GM06990 (cell line): ENCODE data around the gene JARID2.

Source experiments
- DNase-seq: peaks from one replicate; pipeline ENCODE4 v3.0.0-alpha.2; 2011; ENCODE audit not compliant: insufficient read length; ENCODE audit errors: extremely low read depth
- H3K27me3 ChIP-seq: replicated peaks from 2 replicates; pipeline ENCODE4 v1.6.0; 2011; ENCODE audit warnings: low read length; ENCODE audit not compliant: control insufficient read depth, insufficient read depth
- H3K36me3 ChIP-seq: 2 replicates; pipeline ENCODE4 v1.5.1; 2011; ENCODE audit warnings: low read length; ENCODE audit not compliant: control insufficient read depth, insufficient read depth
- H3K4me3 ChIP-seq: replicated peaks from 2 replicates; pipeline ENCODE4 v1.5.1; 2011; ENCODE audit warnings: low read depth, mild to moderate bottlenecking, control low read depth, low read length
- TF ChIP-seq, protein P1 (sequence below): IDR thresholded peaks from 2 replicates; pipeline ENCODE4 v1.5.1; 2011; ENCODE audit warnings: low read length, control low read depth, mild to moderate bottlenecking, inconsistent platforms; ENCODE audit not compliant: insufficient read depth, poor library complexity, severe bottlenecking

Gene JARID2

DNA sequence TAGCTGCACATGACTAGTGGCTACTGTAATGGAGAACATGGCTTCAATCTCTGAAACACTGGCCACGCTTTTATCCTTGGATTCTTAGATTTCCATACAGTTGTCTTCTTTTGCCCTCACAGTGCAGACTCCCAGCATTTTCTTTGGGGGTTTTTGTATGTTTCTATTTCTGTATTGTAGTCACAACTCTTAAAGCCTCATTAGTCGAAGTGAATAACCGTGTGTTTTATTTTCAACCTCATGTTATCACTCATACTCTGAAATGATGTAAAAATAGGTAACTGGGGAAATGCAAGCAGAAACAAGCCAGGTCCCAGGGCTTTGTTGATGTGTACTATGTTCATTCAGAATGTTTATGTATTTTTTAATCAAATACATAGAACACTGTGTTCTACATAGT is 162.9 kb downstream of the JARID2 start:
- TF ChIP-seq, protein P1, sequence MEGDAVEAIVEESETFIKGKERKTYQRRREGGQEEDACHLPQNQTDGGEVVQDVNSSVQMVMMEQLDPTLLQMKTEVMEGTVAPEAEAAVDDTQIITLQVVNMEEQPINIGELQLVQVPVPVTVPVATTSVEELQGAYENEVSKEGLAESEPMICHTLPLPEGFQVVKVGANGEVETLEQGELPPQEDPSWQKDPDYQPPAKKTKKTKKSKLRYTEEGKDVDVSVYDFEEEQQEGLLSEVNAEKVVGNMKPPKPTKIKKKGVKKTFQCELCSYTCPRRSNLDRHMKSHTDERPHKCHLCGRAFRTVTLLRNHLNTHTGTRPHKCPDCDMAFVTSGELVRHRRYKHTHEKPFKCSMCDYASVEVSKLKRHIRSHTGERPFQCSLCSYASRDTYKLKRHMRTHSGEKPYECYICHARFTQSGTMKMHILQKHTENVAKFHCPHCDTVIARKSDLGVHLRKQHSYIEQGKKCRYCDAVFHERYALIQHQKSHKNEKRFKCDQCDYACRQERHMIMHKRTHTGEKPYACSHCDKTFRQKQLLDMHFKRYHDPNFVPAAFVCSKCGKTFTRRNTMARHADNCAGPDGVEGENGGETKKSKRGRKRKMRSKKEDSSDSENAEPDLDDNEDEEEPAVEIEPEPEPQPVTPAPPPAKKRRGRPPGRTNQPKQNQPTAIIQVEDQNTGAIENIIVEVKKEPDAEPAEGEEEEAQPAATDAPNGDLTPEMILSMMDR = no peak
- H3K27me3 ChIP-seq = no peaks in the 10 kb centered on the region
- no peak for DNase-seq
- no peaks in the 10 kb centered on the region; the same call in 1 of the 2 replicates for H3K36me3 ChIP-seq
- no peak overlapping the region; the same call in 1 of the 2 replicates for H3K4me3 ChIP-seq

DNA sequence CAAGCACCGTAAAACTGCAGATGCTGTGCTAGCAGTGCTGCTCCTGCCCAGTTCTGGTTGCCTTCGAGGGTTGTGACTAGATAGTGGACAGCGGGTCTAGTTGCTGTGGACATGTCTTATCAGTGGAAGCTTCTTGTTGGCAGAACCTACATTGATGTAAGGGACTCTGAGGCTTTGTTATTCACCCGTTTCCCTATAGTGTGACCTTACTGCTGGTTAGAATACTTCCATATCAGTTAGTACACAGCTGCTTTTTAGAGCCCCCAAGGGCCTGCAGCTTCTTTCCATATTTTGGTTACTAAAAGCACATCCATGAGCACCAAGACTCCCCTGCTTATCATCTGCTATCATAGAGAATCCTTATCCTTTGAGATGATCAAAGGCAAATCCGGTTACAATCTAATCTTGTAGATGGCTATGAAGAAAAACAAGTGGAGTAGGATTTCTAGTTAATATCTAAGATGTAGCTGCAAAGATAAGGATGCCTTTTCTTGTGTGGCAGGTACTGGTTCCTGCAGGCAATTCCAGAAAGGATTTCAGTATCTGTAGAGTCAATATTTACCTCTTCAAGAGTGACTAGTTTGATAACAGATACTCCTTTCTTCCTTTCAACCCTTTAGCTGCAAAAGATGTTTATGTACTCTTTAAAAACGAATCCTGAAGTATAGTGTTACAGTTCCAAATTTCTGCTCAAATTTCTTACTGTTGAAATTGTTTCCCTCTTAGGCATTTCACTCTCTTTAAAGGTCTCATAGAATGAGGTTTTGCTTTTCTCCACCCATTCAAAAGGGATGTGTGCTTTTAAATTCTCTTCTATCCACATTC is 163.6 kb downstream of the JARID2 start:
- Histone ChIP-seq H3K27me3 (no peaks in the 10 kb centered on the region), H3K36me3 (no peaks in the 10 kb centered on the region; the same call in 1 of the 2 replicates), H3K4me3 (no peak overlapping the region; the same call in 1 of the 2 replicates)
- TF ChIP-seq, protein P1 = no peak
- no peak for DNase-seq

DNA sequence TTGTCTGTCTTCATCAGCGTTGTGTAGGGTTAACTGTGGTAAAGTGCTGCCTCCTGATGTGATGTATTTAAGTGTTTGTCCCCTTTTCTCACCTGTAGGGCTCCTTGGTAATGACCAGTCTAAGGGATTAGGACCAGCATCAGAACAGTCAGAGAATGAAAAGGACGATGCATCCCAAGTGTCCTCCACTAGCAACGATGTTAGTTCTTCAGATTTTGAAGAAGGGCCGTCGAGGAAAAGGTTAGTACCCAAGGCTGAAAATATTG is 164.2 kb downstream of the JARID2 start:
- H3K4me3 ChIP-seq = no peak overlapping the region
- no peaks in the 10 kb centered on the region; the same call in 1 of the 2 replicates for H3K36me3 ChIP-seq
- DNase-seq = no peak
- TF ChIP-seq, protein P1 = no peak
- H3K27me3 ChIP-seq = no peaks in the 10 kb centered on the region

DNA sequence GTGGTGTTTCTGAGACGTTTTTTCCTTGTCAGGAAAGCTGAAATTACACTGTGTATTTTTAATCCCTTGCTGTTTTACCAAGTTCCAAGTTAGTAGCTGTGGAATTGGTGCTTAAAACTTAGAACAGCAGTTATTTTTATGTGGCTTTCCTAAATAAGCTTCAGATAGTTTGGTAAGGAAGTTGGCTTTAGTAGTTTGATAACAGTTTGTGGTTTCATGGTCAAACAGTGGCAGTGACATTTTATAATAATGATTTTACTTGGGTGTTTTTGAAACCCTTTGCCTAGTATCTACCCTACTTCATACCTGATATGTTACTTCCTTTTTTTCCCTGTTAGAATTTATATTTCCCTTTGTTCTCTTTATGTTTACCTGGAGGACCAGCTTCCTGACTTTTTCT is 164.9 kb downstream of the JARID2 start:
- TF ChIP-seq, protein P1 = no peak
- H3K36me3 ChIP-seq = no peaks in the 10 kb centered on the region; the same call in 1 of the 2 replicates
- no peaks in the 10 kb centered on the region for H3K27me3 ChIP-seq

DNA sequence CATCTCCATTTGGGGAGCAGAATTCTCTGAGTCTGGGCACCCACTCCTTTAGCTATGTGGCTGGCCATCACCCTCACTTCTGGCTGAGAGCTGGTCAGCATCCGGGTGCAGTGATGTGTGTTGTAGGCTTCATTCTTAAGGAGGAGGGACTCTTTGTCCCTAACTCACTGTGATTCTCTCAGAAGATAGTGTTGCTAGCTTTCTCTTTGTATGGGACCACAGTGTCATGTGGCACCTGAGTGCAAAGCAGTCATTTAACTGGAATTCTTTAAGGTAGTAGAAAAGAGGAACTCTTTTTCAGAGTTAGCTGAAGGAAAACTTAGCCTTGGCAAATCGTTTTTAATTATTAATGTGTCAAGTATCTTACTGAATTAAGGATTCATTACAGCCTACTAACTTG is 165.9 kb downstream of the JARID2 start:
- TF ChIP-seq, protein P1 = no peak
- H3K36me3 ChIP-seq = no peaks in the 10 kb centered on the region; the same call in 1 of the 2 replicates
- no peak for DNase-seq
- no peak overlapping the region for H3K4me3 ChIP-seq
- H3K27me3 ChIP-seq = no peaks in the 10 kb centered on the region

More for the DNA sequence above, 164.9 kb downstream of the JARID2 start:
- no peak for DNase-seq
- H3K4me3 ChIP-seq = no peak overlapping the region
